Measurements from ENCODE around the gene KCND1.

Gene KCND1

GRCh38 chrX:48911412-48912182, 60.0 kb downstream of the KCND1 start, which contains the start of gene SLC35A2:
TSS of gene SLC35A2 (minus strand) at chrX:48911646. CDS start at chrX:48911636, 10 bp downstream.
- peak; percentile 80 for DNase-seq (ENCODE audit: low read depth)
